Measurements from ENCODE around the gene IRX4.

DNA sequence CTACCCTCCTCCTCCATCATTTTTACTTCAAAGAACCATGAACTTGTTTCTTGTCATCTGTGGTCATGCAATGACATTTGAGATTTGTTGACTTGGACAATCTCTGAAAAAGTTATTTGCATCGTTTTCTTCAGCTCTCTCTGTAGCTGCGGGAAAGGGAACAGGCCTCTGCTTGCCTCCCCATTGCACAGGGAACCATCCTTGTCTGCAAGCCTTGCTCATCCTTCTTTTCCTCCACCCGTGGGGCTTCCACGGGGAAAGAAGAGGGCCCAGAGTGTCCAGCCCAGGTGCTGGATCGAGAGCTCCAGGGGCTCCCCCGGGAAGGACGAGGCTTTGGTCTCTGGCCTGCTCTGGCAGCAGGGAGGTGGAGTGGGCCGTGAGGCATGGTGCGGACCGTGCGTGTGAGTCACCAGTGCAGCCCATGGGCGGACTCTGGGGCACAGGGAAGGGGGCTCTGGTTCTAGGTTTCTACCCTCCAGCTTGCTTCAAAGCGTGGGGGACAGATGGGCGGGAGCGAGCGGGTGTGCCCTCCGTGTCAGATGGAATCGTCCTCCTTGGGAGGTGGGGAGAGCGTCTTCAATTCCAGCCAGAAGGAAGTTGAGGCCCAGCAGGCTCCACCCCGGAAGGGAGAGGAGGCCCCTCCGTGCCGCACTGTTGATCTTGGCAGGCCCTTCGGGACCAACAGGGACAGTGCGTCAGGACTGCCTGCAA is 6.0 kb upstream of the IRX4 start:
- TF ChIP-seq EZH2 (IDR thresholded peaks at IDR 0.05; ENCODE audit: insufficient read depth, poor library complexity, severe bottlenecking) (no peak), EZH2phosphoT487 (IDR thresholded peaks at IDR 0.05; ENCODE audit: insufficient read depth, low read depth) (no peak)

Measured in GM23248 (cell line).